Neutrophil (primary cell): ENCODE data around the gene HCRTR1.
A peak's percentile ranks its signal among the peaks of the same experiment; 100 is the strongest.

Experiments
- H3K27ac ChIP-seq: fragments of 200-600 bp; sonication (generic); 2 replicates; pipeline ENCODE4 v1.5.1; 2016; ENCODE audit warnings: mild to moderate bottlenecking, moderate library complexity
- H3K27me3 ChIP-seq: fragments of 200-600 bp; sonication (generic); 2 replicates; pipeline ENCODE4 v1.6.0; 2016; ENCODE audit warnings: mild to moderate bottlenecking
- H3K36me3 ChIP-seq: fragments of 200-600 bp; sonication (generic); 2 replicates; pipeline ENCODE4 v1.5.1; 2017
- H3K4me1 ChIP-seq, 2 experiments: fragments of 200-600 bp in 1 of 2; sonication (generic) in 1 of 2; 1 replicate in 1 of 2; 2 replicates in 1 of 2; pipeline versions ENCODE4 v1.5.1 to v1.6.1; 2013 to 2016; ENCODE audit warnings: low read depth in 1 of 2, low read length in 1 of 2, mild to moderate bottlenecking in 1 of 2, moderate library complexity in 1 of 2; ENCODE audit not compliant: control insufficient read depth in 1 of 2, insufficient read depth in 1 of 2
- H3K4me3 ChIP-seq, 2 experiments: fragments of 200-600 bp in 1 of 2; sonication (generic) in 1 of 2; 1 replicate in 1 of 2; 2 replicates in 1 of 2; pipeline ENCODE4 v1.5.1; 2013 to 2016; ENCODE audit warnings: low read depth in 1 of 2, low read length in 1 of 2, mild to moderate bottlenecking in 1 of 2, moderate library complexity in 1 of 2
- H3K9me3 ChIP-seq: fragments of 200-600 bp; sonication (generic); 2 replicates; pipeline ENCODE4 v1.5.1; 2016
- CTCF ChIP-seq: fragments of 200-600 bp; sonication (generic); IDR thresholded peaks from 2 replicates; pipeline ENCODE4 v1.5.1; 2016; ENCODE audit warnings: antibody characterized with exemption

Gene HCRTR1

DNA sequence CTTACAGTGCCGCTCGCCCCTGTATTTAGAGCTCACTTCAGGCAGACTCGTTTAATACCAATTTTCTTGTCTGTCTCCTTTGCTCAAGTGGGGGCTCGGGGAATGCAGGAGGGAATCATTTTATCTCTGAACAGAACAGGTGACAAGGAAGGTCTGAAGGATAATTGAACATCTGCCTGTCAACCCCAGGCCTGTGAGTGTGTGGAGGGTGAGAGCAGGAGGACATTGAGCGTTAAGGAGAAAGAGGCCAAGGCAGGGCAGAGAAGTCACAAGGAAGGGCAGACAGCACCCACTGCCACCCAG lies 36.9 kb downstream of the HCRTR1 start:
- no peaks in the 10 kb centered on the region for H3K27me3 ChIP-seq
- H3K9me3 ChIP-seq: no peaks in the 10 kb centered on the region
- H3K36me3 ChIP-seq: no peaks in the 10 kb centered on the region
- no peak overlapping the region for H3K27ac ChIP-seq
- peaks cover 41 to 51% of the 10 kb centered on the region in 2 experiments for H3K4me1 ChIP-seq
- H3K4me3 ChIP-seq: no peak overlapping the region
- TF ChIP-seq CTCF: no peak

DNA sequence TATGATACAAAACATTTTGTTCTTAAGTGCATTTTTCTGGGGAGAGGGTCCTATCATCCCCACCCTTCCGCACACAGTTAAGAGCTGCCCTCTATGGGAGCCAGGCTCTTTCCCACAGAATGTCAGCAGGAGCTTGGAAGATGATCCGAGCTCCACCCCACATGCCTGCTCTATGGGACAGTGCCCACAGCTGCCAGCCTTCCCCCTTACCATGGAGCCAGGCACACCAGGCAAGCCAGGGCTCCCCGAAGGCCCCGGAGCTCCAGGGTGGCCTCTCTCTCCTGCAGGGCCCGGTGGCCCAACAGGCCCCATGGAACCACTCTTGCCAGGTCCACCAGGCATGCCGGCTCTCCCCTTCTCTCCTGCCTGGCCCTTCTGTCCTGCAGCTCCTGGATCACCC lies 37.6 kb downstream of the HCRTR1 start:
- Histone ChIP-seq H3K4me3 (no peak overlapping the region), H3K9me3 (no peaks in the 10 kb centered on the region), H3K27me3 (no peaks in the 10 kb centered on the region), H3K4me1 (peaks cover 48 to 57% of the 10 kb centered on the region in 2 experiments), H3K36me3 (no peaks in the 10 kb centered on the region), H3K27ac (no peak overlapping the region)
- TF ChIP-seq CTCF: no peak

DNA sequence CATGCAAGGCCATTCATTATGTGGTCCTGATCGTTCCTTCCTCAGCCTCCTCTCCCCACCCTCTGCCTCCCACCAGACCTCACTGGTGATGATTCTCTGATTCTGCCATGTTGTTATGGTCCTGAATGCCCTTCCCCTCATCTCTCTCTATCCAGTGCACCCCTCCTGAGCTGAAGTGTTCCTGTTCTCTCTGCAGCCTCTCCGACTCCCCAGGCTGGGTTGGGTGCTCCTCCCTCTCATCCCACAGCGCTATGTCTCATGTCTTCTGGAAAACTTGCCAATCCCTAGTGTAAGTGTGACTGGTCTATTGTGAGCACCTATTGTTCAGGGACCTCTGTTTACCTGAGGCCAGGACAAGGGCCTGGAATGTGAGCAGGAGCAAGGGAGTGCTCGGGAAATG lies 38.3 kb downstream of the HCRTR1 start:
- no peak for TF ChIP-seq CTCF
- no peak overlapping the region for H3K4me3 ChIP-seq
- H3K4me1 ChIP-seq: peaks cover 54 to 64% of the 10 kb centered on the region in 2 experiments
- H3K9me3 ChIP-seq: no peaks in the 10 kb centered on the region
- peak overlapping the region; percentile 79 for H3K27ac ChIP-seq
- no peaks in the 10 kb centered on the region for H3K36me3 ChIP-seq
- H3K27me3 ChIP-seq: no peaks in the 10 kb centered on the region

DNA sequence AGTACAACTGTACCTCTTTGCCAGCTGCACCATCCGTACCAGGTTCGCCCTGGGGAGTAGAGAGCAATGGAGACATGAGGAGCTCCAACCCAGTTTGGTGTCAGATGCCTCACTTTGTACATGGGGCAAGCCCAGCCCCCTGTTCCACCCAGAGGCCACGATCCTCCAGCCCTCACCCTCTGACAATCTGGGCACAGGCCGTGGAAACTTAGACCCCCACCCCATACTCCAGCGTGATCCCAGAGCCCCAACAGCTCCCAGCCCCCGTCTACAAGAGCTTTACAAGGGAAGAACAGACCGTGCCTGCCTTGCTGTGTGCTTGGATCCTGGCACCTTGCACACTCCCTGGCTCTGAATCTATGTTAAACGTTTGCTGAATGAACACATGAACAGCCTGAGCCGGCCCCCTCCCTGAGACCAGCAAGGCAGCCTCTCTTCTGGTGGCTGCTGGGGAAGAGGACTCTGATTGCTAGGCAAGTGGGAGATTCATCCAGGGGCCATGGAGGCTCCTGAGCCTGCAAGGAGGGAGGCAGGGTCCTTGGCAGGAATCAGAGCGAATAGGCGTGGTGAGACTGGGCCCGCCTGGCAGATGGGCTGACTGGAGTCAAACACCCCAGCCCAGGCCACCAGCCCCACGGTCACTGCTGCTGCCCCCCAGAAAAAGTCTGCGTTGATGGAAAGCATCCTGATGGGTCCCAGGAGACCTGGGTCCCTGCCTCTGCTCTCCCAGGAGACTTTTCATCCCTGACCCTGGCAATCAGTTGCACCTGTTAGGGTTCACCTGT lies 39.7 kb downstream of the HCRTR1 start:
- Histone ChIP-seq H3K4me1 (peaks cover 67 to 78% of the 10 kb centered on the region in 2 experiments), H3K27me3 (no peaks in the 10 kb centered on the region), H3K27ac (peak overlapping the region; percentile 79), H3K9me3 (no peaks in the 10 kb centered on the region), H3K36me3 (no peaks in the 10 kb centered on the region), H3K4me3 (peak overlapping the region; percentile 31 to 40)
- no peak for TF ChIP-seq CTCF

DNA sequence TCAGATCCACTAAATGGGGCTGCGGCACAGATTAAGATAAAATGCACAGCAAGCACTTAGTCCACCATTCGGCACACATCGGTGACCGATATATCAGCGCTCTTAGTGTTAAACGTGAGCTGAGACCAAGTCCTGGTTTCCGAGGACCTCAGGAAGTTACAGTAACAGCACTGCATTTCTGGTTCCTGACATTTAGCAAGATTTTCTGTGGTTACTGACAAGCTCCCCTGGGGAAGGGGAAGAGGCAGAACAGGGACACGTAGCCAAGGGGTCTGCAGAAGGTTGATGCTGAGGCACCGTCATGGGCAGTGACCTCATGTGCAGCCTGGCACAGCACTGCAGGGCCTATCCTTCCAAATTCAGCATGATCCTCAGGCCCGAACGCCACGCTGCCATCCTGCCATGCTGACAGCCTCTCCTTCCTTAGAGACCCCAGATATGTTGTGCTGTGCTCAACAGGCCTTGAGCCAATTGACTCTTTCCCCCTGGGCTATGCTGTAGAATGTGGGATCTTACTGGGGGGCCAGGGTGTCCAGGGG lies 40.6 kb downstream of the HCRTR1 start:
- Histone ChIP-seq H3K27ac (peak overlapping the region; percentile 79), H3K4me3 (peak overlapping the region; percentile 31 to 40), H3K27me3 (no peaks in the 10 kb centered on the region), H3K4me1 (peaks cover 67 to 75% of the 10 kb centered on the region in 2 experiments), H3K9me3 (no peaks in the 10 kb centered on the region), H3K36me3 (no peaks in the 10 kb centered on the region)
- TF ChIP-seq CTCF: no peak
